ENCODE results near the gene ACAD11.

DNA sequence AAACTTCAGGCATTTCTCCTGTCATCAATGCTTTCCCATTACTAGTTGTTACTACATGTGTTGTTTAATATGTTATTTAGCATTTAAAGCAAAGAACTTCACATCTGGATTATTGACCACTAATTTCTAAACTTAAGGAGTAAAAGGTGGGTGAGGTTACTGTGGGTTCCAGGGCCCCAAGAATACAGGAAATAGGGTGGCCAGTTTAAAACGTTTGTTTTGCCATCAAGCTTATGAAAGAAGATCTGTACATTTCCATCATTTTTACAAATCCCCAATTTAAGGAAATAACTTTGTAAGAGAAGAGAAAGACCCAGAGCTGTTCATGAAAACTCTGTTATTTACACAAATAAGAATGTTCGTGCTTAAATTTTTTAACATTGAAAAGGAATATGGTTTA lies 117.0 kb downstream of the ACAD11 start:
- TF ChIP-seq, protein P1, sequence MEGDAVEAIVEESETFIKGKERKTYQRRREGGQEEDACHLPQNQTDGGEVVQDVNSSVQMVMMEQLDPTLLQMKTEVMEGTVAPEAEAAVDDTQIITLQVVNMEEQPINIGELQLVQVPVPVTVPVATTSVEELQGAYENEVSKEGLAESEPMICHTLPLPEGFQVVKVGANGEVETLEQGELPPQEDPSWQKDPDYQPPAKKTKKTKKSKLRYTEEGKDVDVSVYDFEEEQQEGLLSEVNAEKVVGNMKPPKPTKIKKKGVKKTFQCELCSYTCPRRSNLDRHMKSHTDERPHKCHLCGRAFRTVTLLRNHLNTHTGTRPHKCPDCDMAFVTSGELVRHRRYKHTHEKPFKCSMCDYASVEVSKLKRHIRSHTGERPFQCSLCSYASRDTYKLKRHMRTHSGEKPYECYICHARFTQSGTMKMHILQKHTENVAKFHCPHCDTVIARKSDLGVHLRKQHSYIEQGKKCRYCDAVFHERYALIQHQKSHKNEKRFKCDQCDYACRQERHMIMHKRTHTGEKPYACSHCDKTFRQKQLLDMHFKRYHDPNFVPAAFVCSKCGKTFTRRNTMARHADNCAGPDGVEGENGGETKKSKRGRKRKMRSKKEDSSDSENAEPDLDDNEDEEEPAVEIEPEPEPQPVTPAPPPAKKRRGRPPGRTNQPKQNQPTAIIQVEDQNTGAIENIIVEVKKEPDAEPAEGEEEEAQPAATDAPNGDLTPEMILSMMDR (conservative IDR thresholded peaks at IDR 0.05; ENCODE audit: low read length) = no peak
- TF ChIP-seq EZH2phosphoT487 (IDR thresholded peaks at IDR 0.05; ENCODE audit: borderline replicate concordance, low read depth, low read length) = no peak

Data from OCI-LY7 (cell line).